ENCODE measurements around the gene FRS3. TPM values are rescaled to one million over a fixed set of nuclear protein-coding genes. Genes with fewer than 3 reads are reported as not detected.
A peak's percentile ranks its signal among the peaks of the same experiment; 100 is the strongest.

The FRS3 gene
- total RNA-seq, 1 donor from 2014 or later = 5.3 TPM

- H3K4me3 ChIP-seq = no peak overlapping the region
- intact Hi-C loops (cut with micrococcal nuclease) = no loop called here
- H3K27ac ChIP-seq (replicated peaks) = peak overlapping the region; percentile 33
These were observed 48.9 kb downstream of the FRS3 start for GRCh38 chr6:41730531-41731436.

GRCh38 chr6:41729624-41730023 lies 50.1 kb downstream of the FRS3 start:
- DNase-seq = no peak
- intact Hi-C loops (cut with micrococcal nuclease) = no loop called here
- no peaks in the 10 kb centered on the region for H3K36me3 ChIP-seq
- TF ChIP-seq CTCF (IDR thresholded peaks at IDR 0.05; ENCODE audit: borderline replicate concordance) = no peak
- H3K27ac ChIP-seq (replicated peaks) = peak overlapping the region; percentile 76
- H3K9me3 ChIP-seq (replicated peaks) = no peaks in the 10 kb centered on the region
- no peaks in the 10 kb centered on the region for H3K27me3 ChIP-seq (ENCODE audit: low read depth)
- peaks cover 93% of the 10 kb centered on the region for H3K4me1 ChIP-seq
- H3K4me3 ChIP-seq = no peak overlapping the region

More at GRCh38 chr6:41730531-41731436, 48.9 kb downstream of the FRS3 start:
- H3K27me3 ChIP-seq (ENCODE audit: low read depth) = no peaks in the 10 kb centered on the region
- no peak for TF ChIP-seq CTCF (IDR thresholded peaks at IDR 0.05; ENCODE audit: borderline replicate concordance)
- peaks cover 89% of the 10 kb centered on the region for H3K4me1 ChIP-seq
- H3K9me3 ChIP-seq (replicated peaks) = no peaks in the 10 kb centered on the region
- H3K36me3 ChIP-seq = no peaks in the 10 kb centered on the region
- DNase-seq = no peak

- Histone ChIP-seq H3K4me1 (peaks cover 100% of the 10 kb centered on the region), H3K27me3 (ENCODE audit: low read depth) (no peaks in the 10 kb centered on the region), H3K9me3 (replicated peaks) (no peaks in the 10 kb centered on the region), H3K4me3 (no peak overlapping the region), H3K36me3 (no peaks in the 10 kb centered on the region), H3K27ac (replicated peaks) (peak overlapping the region; percentile 76)
- no peak for TF ChIP-seq CTCF (IDR thresholded peaks at IDR 0.05; ENCODE audit: borderline replicate concordance)
- intact Hi-C loops (cut with micrococcal nuclease) = no loop called here
- no peak for DNase-seq
These were observed 50.7 kb downstream of the FRS3 start for GRCh38 chr6:41728954-41729353.

GRCh38 chr6:41728073-41728936 lies 51.4 kb downstream of the FRS3 start:
- TF ChIP-seq CTCF (IDR thresholded peaks at IDR 0.05; ENCODE audit: borderline replicate concordance) = no peak
- Histone ChIP-seq H3K36me3 (no peaks in the 10 kb centered on the region), H3K4me1 (peaks cover 100% of the 10 kb centered on the region), H3K27me3 (ENCODE audit: low read depth) (no peaks in the 10 kb centered on the region), H3K4me3 (no peak overlapping the region), H3K27ac (replicated peaks) (peak overlapping the region; percentile 76), H3K9me3 (replicated peaks) (no peaks in the 10 kb centered on the region)
- DNase-seq = no peak
- intact Hi-C loops (cut with micrococcal nuclease) = no loop called here

GRCh38 chr6:41727705-41728072 lies 52.0 kb downstream of the FRS3 start:
- no peak for TF ChIP-seq CTCF (IDR thresholded peaks at IDR 0.05; ENCODE audit: borderline replicate concordance)
- H3K9me3 ChIP-seq (replicated peaks) = no peaks in the 10 kb centered on the region
- H3K4me3 ChIP-seq = no peak overlapping the region
- intact Hi-C loops (cut with micrococcal nuclease) = no loop called here
- no peak for DNase-seq
- H3K4me1 ChIP-seq = peaks cover 100% of the 10 kb centered on the region
- H3K27ac ChIP-seq (replicated peaks) = peak overlapping the region; percentile 76
- no peaks in the 10 kb centered on the region for H3K27me3 ChIP-seq (ENCODE audit: low read depth)
- no peaks in the 10 kb centered on the region for H3K36me3 ChIP-seq

Data from left ventricle myocardium inferior (tissue), 1 donor.